NCI-H1930 (cell line): ENCODE data around the gene SLBP.
A peak's percentile ranks its signal among the peaks of the same experiment; 100 is the strongest.

Source experiments
- DNase-seq, 2 experiments: peaks; one replicate each; lab custom pipeline; 2025; lab: John Stamatoyannopoulos, UW

Gene SLBP

GRCh38 chr4:1726146-1726934 is 14.2 kb upstream of the SLBP start:
- peak; percentile 64 to 73 for DNase-seq

- DNase-seq: no peak
These were observed 13.4 kb upstream of the SLBP start for GRCh38 chr4:1725521-1725920.

- no peak for DNase-seq
These were observed 11.1 kb upstream of the SLBP start for GRCh38 chr4:1723131-1723801.

- no peak for DNase-seq
These were observed 10.5 kb upstream of the SLBP start for GRCh38 chr4:1722551-1723118.

- DNase-seq: no peak
These were observed 9.8 kb upstream of the SLBP start for GRCh38 chr4:1721666-1722550.

- DNase-seq: peak; percentile 94 to 96
These were observed 9.0 kb upstream of the SLBP start, which contains the start of the genes TACC3 and TMEM129 for GRCh38 chr4:1721003-1721665. Gene TACC3, plus strand, starts transcription at chr4:1721521. Its CDS starts 1,901 bp downstream, at chr4:1723422. Gene TMEM129, minus strand, starts transcription at chr4:1721323. Its CDS starts 486 bp downstream, at chr4:1720837.

- no peak for DNase-seq
These were observed 8.3 kb upstream of the SLBP start for GRCh38 chr4:1720163-1720983.

GRCh38 chr4:1718095-1718850 is 6.2 kb upstream of the SLBP start:
- no peak for DNase-seq

GRCh38 chr4:1717129-1718094 is 5.3 kb upstream of the SLBP start:
- no peak for DNase-seq

GRCh38 chr4:1716065-1716945 is 4.2 kb upstream of the SLBP start:
- DNase-seq: no peak

- no peak for DNase-seq
These were observed 3.1 kb upstream of the SLBP start for GRCh38 chr4:1715002-1715758.

GRCh38 chr4:1714303-1715001 is 2.3 kb upstream of the SLBP start:
- DNase-seq: no peak

GRCh38 chr4:1713003-1713851 is 1.1 kb upstream of the SLBP start:
- DNase-seq: peak; percentile 39 to 56

GRCh38 chr4:1711571-1712215 is 426 bp downstream of the SLBP start:
- no peak for DNase-seq
